GM19193 (cell line): ENCODE results near the gene KLHL28.

Experiments
- POLR2A ChIP-seq: IDR thresholded peaks from 4 replicates; pipeline ENCODE4 v1.6.1; 2011; ENCODE audit not compliant: insufficient read depth, insufficient read length; ENCODE audit errors: extremely low read depth

Gene KLHL28, protein sequence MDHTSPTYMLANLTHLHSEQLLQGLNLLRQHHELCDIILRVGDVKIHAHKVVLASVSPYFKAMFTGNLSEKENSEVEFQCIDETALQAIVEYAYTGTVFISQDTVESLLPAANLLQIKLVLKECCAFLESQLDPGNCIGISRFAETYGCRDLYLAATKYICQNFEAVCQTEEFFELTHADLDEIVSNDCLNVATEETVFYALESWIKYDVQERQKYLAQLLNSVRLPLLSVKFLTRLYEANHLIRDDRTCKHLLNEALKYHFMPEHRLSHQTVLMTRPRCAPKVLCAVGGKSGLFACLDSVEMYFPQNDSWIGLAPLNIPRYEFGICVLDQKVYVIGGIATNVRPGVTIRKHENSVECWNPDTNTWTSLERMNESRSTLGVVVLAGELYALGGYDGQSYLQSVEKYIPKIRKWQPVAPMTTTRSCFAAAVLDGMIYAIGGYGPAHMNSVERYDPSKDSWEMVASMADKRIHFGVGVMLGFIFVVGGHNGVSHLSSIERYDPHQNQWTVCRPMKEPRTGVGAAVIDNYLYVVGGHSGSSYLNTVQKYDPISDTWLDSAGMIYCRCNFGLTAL

DNA sequence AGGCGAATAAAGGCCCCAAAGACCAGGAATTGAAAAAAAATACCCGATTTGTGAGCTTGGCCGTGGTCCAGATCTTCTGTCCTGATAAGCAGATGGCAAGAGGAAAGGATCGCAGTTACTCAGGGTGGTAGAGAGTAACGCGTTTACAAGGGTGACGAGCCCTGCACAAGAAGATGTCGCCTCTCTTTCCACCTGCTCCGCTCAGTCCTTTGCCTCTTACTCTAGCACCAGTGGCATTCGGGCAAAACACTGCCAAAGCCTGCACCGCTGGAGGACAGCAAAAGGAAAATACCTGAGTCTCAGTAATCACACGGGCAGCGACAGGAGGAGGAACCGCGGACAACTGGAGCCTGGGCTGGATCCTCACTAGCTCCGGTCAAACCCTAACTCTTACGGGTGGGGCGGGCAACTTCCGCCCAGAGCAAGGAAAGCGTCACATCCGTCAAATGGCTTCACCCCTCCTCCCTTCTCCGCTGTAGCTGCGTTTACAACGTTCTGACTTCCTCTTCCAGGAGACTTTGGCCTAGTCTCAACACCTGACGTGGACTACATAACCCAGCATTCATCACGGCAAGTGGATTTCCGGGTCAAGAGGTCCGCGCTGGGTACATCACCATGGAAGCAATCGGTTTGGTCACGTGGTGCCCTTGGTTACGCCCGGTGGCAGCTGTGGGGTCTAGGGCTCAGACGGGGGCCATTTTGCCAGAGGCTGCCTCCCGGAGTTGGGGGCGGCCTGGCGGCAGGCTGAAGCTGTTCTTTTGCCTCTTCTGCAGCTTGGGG, at the start of gene KLHL28, which contains the start of gene TOGARAM1:
KLHL28 (minus strand) TSS at position 394 of the 780 bp plus-strand sequence. CDS start 16,019 bp downstream, outside the sequence.
TOGARAM1 (plus strand) TSS at position 637 of the 780 bp plus-strand sequence. CDS start 232 bp downstream, outside the sequence.
- TF ChIP-seq POLR2A: peak; percentile 94

DNA sequence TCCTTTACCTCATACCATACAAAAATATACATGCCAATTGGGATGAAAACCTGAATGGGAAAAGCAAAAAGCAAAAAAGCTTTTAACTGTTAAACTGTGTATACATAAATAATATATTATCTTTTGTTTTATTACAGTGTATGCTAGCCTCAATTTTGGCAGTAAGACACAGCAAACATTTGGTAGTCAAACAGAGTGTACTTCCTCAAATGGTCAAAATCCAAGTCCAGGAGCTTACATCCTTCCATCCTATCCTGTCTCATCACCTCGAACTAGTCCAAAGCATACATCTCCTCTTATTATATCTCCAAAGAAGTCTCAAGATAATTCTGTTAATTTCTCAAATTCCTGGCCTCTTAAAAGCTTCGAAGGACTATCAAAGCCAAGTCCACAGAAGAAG, 42.2 kb upstream of the KLHL28 start:
- no peak for TF ChIP-seq POLR2A

DNA sequence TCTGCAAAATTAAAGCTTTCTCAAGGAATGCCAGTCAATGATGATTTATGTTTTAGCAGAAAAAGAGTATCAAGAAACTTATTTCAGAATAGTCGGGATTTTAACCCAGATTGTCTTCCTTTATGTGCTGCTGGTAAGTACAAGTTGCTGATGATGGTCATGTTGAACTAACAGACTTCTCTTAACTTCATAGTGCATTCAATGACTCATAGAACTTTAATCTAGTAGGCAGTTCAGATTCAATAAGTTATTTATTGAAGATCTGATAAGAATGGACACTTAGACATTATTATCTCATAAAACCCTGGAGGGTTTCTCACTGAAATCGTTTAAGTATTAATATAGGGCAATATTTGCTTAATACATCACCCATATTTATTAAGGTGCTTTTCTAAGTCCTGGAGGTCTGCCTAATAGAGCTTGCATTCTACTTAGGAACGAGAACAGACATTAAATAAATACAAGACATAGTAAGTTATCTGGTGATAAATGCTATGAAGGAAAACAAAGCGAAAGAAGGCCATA, 34.1 kb upstream of the KLHL28 start:
- no peak for TF ChIP-seq POLR2A

DNA sequence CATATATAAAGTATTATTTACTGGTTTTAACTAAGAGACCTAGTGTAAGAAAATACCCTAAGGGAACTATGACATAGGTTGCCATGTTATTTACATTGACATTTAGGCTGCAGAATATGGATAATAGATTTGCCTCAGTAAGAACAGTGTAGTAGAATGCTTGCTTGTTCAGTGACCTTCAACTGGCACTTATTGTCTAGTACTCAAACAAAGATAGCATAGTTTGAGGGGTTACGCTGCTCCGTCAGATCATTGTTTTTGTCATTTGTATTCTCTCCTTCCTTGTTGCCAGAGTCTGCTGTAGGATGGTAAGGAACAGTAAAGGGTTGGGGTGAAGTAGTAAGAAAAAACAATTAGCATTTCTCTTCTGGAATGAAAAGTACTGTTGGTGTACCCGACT, 33.4 kb upstream of the KLHL28 start:
- no peak for TF ChIP-seq POLR2A

DNA sequence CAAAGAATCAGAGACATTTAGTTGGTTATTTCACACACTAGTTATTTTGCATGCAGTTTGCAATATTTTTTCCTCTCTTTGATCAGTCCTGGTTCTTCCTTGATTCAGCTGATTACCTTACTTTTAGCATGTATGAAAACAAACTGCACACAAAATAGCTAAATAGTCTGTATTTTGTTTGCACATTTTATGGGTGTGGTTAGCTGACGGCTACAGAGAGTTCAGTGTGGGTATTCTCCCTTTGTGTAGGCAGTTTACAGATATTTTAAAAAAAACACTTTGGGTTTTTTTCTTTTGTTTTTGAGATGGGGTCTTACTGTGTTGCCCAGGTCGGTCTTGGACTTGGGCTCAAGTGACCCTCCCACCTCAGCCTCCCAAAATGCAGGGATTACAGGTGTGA, 28.8 kb upstream of the KLHL28 start:
- no peak for TF ChIP-seq POLR2A

DNA sequence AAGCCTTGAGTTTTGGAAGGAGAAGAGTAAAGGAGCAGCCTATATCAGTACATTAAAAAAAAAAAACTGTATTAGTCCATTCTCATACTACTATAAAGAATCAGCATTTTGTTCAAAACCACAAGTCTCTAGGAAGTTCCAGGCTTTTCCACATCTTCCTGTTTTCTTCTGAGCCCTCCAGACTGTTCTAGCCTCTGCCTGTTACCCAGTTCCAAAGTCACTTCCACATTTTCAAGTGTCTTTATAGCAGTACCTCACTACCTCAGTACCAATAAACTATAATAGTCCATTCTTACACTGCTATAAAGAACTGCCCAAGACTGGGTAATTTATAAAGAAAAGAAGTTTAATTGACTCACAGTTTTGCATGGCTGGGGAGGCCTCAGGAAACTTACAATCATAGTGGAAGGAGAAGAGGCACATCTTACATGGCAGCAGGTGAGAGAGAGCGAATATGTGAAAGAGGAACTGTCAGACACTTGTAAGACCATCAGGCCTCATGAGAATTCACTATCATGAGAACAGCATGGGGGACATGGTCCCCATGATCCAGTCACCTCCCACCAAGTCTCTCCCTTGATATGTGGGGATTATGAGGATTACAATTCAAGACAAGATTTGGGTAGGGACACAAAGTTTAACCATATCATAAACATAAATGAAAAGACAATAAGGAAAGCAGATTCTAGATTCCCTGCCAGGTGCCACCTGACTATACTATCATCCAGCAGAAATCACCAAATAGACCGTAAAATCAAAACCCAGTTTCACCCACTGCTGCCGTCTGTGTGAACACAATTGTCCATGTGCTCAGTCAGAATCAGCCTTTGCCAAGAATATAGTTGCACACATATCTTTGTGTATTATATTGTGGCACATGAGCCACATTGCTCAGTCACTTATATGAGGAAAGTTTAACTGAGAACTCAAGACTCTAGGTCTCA, 28.0 kb upstream of the KLHL28 start:
- TF ChIP-seq POLR2A: no peak

DNA sequence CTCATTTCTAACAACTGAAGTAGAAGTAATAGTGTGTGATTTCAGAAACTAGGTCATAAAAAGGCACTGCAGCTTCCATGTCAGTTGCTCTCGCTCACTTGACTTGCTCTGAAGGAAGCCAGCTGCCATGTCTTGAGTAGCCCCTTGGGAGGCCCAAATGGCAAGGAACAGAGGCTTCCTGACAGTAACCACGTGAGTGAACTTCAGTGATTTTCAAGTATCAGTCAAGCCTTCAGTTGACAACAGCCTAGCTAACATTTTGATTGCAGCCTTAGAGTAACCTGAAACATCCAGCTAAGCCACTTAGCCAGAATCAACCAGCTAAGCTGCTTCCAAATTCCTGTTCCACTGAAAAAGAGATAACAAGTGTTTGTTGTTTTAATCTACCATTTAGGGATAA, 26.9 kb upstream of the KLHL28 start:
- no peak for TF ChIP-seq POLR2A

DNA sequence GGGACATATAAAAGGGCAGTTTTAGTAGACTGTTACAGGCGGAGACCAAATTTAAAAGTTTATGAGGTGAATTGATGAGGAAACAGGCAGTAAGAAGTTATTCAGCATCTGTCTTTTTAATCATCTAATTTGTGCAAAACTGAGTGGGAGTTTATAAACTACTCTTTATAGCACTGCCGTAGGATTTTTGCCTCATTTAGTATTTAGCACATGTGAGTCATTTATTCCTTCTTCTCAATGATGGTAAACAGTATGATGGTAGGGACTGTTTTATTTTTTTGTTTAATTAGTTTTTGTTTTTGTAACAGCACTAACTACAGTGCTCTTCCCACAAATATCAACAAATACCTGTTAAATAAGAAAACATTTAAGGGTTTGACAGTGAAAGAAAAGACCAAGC, 20.8 kb upstream of the KLHL28 start:
- no peak for TF ChIP-seq POLR2A

DNA sequence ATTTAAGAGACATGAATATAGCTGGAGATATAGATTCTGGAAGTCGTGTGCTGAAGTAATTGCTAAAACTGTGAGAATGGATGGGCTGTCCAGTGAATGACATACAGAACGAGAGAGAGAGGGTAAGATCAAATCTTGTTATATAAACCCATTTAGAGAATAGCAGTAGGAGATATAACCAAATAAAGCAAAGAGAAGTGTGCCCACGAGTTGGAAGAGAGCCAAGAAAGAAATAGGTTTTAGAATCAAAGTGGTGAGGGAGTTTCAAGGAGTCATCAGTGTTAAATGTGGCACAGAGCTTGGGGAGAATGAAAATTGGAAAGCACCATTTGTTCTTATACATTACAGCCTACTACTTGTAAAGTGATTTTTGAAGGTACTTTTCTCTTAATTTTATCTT, 19.5 kb upstream of the KLHL28 start:
- TF ChIP-seq POLR2A: no peak

DNA sequence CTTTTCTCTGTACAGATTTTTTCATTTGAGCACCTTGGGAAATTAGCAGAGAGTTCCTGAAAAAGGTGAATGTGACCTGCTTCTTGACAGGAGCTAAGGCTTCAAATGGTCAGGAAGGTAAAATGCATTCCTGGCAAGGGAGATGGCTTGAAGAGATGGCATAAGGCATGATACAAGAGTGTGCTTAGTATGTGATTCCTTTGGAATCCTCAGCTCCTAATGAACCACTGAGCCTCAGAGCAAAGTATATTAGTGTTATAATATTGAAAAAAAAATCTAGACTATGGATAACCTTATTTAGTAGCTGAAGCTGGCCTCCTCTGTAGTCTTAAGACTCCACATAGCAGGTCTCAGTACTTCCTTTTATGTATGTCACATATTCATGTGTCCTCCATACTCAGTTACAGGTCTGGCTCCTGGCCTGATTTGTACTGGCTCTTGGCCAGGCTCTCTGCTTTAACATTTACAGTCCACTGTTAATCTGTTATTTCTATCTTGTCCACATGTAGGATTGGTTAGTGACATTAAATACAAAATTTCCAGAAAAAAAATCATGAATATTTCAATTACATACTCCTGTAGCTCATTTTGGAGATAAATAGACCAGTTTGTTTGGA, 18.1 kb upstream of the KLHL28 start:
- TF ChIP-seq POLR2A: no peak

DNA sequence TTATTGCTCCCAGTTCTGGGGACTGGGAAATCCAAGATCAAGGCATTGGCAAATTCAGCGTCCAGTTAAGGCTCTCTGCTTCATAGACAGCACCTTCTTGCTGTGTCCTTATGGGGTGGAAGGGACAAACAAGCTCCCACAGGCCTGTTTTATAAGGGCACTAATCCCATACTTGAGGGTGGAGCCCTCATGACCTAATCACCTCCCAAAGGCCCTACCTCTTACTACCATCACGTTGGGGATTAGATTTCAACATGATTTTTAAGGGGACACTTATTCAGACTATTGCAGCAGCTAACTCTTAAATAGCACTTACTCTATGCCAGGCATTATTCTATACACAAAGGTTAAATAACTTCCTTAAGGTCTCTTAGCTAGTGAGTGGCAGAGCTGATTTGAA, 17.5 kb upstream of the KLHL28 start:
- TF ChIP-seq POLR2A: no peak

DNA sequence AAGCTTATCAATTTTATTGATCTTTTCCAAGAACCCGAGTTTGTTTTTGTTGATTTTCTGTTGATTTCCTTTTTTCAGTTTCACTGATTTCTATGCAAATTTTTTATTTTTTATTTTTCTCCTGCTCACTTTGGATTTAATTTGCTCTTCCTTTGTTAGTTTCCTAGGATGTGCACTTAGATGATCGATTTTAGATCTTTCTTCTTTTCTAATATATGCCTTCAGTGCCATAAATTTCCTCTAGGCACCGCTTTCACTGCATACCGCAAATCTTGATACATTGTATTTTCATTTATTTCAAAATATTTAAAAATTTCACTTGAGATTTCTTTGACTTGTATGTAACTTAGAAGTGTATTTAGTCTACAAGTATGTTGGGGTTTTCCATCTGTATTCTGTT, 9.7 kb upstream of the KLHL28 start:
- TF ChIP-seq POLR2A: no peak

DNA sequence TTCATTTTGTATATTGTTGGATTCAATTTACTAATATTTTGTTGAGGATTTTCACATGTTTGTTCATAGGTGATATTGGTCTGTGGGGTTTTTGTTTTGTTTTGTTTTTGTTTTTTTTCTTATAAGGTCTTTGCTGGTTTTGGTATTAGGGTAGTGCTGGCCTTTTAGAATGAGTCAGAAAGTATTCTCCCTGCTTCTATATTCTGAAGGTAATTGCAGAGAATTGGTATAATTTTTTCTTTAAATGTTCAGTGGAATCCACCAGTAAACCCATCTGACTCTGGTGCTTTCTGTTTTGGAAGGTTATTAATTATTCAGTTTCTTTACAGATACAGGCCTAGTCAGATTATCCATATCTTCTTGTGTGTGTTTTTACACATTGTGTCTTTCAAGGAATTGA, 9.2 kb upstream of the KLHL28 start:
- no peak for TF ChIP-seq POLR2A

DNA sequence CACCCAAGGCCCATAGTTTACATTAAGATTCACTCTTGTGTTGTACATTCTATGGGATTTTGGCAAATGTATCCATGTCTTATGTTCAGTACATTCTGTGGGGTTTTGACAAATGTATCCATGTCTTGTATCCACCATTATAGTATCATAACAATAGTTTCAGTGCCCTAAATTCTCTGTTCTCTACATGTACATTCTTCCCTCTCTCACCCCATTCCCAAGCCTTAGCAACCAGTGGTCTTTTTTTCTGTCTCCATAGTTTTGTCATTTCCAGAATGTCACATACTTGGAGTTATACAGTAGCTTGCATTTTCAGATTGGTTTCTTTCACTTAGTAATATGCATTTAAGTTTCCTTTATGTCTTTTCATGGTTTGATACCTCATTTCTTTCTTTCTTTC, 7.0 kb upstream of the KLHL28 start:
- no peak for TF ChIP-seq POLR2A
